Islet precursor cell (in vitro differentiated cells): Measurements from ENCODE around the gene ANK3.

Experiments used
- DNase-seq: peaks from one replicate; pipeline ENCODE4 v3.0.0-alpha.2; 2018

ANK3 gene

GRCh38 chr10:60376221-60377041 lies 13.2 kb downstream of the ANK3 start:
- no peak for DNase-seq

GRCh38 chr10:60375293-60376004 lies 14.2 kb downstream of the ANK3 start:
- no peak for DNase-seq

GRCh38 chr10:60374836-60375235 lies 14.8 kb downstream of the ANK3 start:
- no peak for DNase-seq

- no peak for DNase-seq
Observed at GRCh38 chr10:60372436-60372835, 17.2 kb downstream of the ANK3 start.

- DNase-seq, result no peak
Observed at GRCh38 chr10:60369547-60369930, 20.1 kb downstream of the ANK3 start.

GRCh38 chr10:60368875-60369546 lies 20.7 kb downstream of the ANK3 start:
- no peak for DNase-seq

GRCh38 chr10:60367901-60368300 lies 21.8 kb downstream of the ANK3 start:
- no peak for DNase-seq

- no peak for DNase-seq
Observed at GRCh38 chr10:60367431-60367830, 22.2 kb downstream of the ANK3 start.

- no peak for DNase-seq
Observed at GRCh38 chr10:60367024-60367423, 22.7 kb downstream of the ANK3 start.

GRCh38 chr10:60363187-60363586 lies 26.5 kb downstream of the ANK3 start:
- no peak for DNase-seq

GRCh38 chr10:60362461-60362860 lies 27.2 kb downstream of the ANK3 start:
- no peak for DNase-seq

GRCh38 chr10:60359066-60359465 lies 30.6 kb downstream of the ANK3 start:
- no peak for DNase-seq

- no peak for DNase-seq
Observed at GRCh38 chr10:60358282-60358681, 31.4 kb downstream of the ANK3 start.

GRCh38 chr10:60353519-60354258 lies 36.0 kb downstream of the ANK3 start:
- DNase-seq, result no peak

GRCh38 chr10:60352105-60352504 lies 37.6 kb downstream of the ANK3 start:
- no peak for DNase-seq

GRCh38 chr10:60351191-60351853 lies 38.4 kb downstream of the ANK3 start:
- no peak for DNase-seq

GRCh38 chr10:60350400-60350799 lies 39.3 kb downstream of the ANK3 start:
- DNase-seq, result no peak

- no peak for DNase-seq
Observed at GRCh38 chr10:60349426-60349825, 40.2 kb downstream of the ANK3 start.

GRCh38 chr10:60348982-60349381 lies 40.7 kb downstream of the ANK3 start:
- DNase-seq, result no peak

GRCh38 chr10:60347270-60347669 lies 42.4 kb downstream of the ANK3 start:
- no peak for DNase-seq

GRCh38 chr10:60346661-60347060 lies 43.0 kb downstream of the ANK3 start:
- DNase-seq, result no peak

- no peak for DNase-seq
Observed at GRCh38 chr10:60343254-60343653, 46.4 kb downstream of the ANK3 start.

GRCh38 chr10:60341969-60342368 lies 47.7 kb downstream of the ANK3 start:
- no peak for DNase-seq
